NCI-H1417 treated with DMSO at 0.1 percent for 48 hours (cell line): Measurements from ENCODE around the gene SLC4A5.
A peak's percentile ranks its signal among the peaks of the same experiment; 100 is the strongest.
"Not testable (repeated sequence)": the region's sequence is repeated elsewhere in the genome, so short reads cannot be mapped to it uniquely, and the experiment has no call there.

Experiments used
- DNase-seq: peaks from one replicate; lab custom pipeline; 2025; lab: John Stamatoyannopoulos, UW

The SLC4A5 gene

DNA sequence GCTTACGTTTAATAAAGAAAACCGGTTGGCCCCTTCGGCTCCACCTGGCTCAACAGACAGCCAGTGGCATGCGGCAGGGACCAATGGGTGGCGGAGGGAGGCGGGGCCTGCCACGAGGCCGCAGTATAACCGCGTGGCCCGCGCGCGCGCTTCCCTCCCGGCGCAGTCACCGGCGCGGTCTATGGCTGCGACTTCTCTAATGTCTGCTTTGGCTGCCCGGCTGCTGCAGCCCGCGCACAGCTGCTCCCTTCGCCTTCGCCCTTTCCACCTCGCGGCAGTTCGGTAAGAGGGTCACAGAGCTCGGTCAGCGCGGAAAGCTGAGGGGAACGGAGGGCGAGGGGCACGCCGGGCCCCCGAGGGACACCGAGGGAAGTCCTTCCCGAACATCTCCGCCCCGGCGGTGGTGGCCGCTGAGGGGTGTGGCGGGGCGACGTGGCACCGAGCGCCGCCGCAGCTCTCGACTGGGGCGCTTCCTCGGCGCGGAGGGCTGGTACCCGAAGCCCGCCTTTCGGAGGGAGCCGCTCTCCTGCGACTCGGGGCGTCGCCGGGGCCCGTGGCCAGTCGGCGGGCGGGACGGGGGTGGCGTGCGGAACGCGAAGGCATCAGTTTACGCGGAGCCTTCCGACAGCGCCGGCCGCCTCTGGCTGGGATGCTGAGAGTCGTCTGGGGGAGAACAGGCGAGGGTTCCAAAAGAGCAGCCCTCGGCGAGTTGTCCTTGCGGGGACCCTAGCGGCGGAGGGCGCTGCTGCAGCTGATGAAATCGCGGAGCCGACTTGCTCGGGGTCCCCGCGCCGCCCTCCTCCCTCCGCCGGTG is 144.5 kb downstream of the SLC4A5 start, which contains the start of gene MTHFD2:
MTHFD2 (plus strand) TSS at position 155 of the 814 bp plus-strand sequence; CDS start at position 182, 27 bp downstream.
- DNase-seq, result peak; percentile 96

DNA sequence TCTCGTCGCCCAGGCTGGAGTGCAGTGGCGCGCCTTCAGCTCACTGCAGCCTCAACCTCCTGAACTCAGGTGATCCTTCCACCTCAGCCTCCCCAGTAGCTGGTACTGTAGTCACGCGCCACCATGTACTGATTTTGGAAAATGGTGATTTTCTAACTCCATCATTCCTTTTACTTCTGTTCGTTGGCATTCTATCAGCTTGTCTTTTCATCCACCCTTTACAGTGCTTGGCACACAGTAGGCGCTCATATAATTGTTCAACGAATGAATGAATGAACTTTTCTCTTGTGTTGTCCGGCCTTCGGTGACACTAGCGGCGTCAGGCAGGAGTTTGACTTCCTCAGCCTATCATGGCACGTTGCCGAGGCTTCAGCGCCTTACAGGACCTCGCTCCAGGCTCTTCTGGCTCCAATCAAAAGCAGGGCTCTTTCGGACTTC is 145.2 kb downstream of the SLC4A5 start:
- DNase-seq, result no peak

DNA sequence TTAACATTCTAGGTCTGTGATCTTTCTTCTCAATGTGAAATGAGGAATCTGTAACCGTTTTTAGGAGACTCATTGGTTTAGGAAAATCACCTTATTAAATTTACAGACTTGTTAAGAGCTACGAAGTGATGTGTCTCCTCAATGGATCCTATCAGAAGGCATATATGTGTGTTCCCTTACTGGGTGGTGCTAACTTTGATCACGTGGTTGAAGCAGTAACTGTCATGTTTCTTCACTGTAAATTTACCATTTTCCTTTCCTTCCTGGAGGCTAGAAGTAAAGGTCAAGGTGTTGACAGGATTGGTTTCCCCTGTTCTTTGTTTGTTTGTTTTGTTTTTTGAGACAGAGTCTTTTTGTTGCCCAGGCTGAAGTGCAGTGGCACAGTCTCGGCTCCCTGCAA is 146.2 kb downstream of the SLC4A5 start:
- DNase-seq, result no peak

DNA sequence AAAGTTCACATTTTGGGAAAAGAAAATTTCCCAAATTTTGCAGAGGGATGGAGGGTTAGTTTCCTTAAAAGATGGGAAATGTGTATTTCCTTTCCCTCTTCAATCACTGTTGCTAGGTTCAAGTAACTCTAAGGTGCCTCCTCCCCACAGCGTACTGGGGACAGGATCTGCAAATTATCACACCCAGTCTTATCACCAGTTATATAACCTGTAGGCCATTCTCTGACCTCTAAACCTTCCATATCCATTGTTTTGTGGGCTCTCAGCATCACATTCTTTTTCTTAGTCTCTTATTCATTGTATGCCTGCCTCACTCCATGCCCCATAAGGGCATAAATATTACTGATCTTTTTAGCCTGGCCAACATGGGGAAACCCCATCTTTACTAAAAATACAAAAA is 148.4 kb downstream of the SLC4A5 start:
- no peak for DNase-seq

DNA sequence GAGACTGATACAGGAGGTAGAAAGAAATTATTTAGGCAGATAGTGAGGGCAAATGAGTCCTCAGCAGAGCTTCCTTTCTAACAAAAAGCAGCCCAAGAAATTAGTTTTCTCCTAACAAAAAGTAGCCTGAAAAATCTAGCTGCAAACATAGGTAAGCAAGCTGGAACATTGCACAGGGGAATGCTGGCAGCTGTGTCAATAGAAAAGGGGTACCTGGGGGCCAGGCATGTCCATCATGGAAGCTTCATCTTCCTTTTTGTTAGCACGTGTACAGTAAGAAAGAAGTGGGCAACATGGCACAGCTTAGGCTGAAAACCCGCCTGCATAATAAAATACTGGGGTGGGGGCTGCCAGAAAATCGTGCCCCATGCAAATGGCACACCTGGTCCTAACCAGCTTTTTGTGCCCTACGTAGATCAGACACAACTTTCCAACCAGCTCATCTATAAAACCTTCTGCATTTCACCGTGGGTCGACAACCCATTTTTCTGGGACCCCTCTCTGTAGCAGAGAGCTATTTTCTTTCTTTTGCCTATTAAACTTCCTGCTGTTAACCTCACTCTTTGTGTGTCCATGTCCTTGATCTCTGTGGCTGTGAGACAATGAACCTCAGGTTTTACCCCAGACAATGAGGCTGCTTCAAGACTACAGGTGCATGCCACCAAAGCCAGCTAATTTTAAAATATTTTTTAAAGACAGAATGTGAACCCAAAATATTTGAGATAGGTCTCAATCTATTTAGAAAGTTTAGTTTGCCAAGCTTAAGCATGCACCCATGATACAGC is 151.4 kb downstream of the SLC4A5 start:
- DNase-seq, result no peak

DNA sequence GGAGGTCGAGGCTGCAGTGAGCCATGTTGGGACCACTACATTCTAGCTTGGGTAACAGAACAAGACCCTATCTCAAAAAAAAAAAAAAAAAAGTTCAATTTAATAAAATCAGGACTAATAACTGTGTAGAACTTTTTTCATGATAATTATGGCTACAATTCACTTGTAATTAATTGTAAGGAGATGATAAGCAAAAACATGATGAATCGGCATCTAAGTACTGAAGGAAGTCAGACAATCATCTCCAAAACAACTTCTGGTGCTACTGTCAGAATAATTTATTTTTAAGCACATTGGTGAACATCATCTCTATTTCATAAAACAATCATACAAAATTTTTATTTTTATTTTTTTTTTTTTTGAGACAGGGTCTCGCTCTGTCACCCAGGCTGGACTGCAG is 154.5 kb downstream of the SLC4A5 start:
- DNase-seq, result no peak

DNA sequence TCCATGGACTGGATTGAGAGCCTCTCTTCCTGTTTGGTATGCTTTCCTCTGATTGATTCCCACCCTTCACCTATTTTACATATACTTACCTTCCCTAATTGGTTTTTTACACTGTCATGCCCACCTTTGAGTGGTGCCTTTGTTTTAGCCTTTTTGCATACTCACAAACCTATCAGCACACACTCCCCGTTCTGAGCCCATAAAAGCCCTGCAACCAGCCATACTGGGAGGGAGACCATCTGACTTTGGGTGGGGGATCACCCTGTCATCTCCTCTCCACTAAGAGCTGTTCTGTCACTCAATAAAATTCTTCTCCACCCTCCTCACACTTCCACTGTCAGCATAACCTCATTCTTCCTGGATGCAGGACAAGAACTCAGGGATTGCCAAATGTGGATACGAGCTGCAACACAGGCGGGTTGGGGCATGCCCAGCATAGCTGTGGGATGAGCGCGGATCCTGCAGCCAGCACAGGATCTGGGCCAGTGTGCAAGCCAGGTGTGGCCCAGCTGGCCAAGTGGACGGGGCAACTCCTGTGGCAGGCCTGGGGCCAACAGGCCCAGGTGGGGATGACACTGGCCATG is 155.1 kb downstream of the SLC4A5 start:
- no peak for DNase-seq

DNA sequence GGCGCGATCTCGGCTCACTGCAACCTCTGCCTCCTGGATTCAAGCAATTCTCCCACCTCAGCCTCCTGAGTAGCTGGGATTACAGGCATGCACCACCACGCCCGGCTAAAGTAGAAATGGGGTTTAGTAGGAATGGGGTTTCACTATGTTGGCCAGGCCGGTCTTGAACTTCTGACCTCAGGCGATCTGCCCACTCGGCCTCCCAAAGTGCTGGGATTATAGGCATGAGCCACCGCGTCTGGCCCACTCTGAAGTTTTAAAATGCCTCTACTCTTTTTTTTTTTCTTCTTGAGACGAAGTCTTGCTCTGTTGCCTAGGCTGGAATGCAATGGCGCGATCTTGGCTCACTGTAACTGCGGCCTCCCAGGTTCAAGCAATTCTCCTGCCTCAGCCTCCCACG is 156.5 kb downstream of the SLC4A5 start:
- DNase-seq, result not testable (repeated sequence)

DNA sequence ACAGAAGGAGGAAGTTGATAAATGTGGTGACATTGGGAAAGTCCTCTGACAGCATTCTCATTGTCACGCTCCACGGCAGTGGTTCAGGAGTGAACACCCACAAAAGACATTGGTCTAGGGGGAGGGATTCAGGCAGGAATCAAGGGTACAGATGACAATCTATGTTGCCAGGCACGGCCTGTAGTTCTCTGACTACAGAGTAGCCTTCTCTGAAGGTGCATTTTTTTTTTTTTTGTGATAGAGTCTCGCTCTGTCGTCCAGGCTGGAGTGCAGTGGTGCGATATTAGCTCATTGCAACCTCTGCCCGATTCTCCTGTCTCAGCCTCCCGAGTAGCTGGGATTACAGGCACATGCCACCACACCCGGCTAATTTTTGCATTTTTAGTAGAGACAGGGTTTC is 157.2 kb downstream of the SLC4A5 start:
- DNase-seq, result no peak

DNA sequence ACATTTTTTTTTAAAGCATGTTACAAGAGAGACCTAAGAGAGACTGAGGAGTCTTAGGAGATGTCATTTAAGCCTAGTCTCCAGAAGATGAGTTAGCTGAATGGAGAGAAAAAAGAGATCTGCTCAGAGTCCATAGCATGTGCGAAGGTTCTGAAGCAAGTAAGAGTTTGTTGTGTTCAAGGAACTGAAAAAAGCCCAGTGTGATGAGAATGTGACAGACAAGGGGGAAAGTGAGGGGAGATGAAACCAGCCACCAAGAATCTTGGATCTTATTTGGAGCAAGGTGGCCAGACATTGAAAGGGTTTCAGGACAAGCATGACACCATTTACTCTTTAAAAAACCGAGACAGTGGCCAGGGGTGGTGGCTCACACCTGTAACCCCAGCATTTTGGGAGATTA is 159.3 kb downstream of the SLC4A5 start:
- no peak for DNase-seq

DNA sequence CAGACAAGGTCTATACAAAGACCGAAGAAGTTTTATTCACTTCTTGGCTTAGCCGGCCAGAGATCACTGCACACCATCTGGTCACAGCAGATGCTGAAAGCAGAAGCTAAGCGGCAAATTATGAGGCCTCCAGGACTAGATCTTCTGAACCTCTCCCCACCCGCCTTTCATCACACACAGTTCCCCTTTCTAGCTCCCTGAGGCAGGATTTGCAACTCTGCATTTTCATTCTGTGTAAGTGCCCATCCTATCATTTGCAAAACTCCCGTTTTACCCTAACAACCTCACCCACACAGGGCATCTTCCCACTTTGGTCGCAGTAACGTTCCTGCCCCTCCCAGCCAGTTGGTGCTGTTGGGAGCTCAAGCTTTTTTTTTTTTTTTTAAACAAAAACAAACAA is 161.5 kb downstream of the SLC4A5 start:
- DNase-seq, result no peak

DNA sequence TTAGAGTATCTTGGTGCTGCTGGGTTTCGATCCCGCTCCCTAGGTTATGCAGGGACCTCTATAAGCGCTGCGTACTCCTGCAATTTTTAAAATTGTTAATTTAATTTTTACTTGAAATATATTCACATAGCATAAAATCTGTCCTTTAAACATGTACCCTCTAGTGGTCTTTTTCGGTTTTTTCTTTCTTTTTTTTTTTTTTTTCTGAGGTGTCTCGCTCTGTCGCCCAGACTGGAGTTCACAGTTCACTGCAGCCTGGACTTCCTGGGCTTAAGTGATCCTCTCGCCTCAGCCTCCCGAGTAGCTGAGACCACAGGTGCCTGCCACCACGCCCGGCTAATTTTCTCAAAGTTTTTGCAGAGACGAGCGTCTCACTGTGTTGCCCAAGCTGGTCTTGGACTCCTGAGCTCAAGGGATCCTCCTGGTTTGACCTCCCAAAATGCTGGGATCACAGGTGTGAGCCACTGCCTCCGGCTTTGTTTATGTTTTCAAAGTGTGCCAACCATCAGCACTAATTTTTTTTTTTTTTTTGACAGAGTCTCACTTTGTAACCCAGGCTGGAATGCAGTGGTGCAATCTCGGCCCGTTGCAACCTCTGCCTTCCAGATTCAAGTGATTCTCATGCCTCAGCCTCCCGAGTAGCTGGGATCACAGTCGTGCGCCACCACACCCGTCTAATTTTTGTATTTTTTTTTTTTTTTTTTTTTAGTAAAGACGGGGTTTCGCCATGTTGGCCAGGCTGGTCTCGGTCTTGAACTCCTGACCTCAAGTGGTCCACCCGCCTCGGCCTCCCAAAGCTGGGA is 164.0 kb downstream of the SLC4A5 start:
- no peak for DNase-seq

DNA sequence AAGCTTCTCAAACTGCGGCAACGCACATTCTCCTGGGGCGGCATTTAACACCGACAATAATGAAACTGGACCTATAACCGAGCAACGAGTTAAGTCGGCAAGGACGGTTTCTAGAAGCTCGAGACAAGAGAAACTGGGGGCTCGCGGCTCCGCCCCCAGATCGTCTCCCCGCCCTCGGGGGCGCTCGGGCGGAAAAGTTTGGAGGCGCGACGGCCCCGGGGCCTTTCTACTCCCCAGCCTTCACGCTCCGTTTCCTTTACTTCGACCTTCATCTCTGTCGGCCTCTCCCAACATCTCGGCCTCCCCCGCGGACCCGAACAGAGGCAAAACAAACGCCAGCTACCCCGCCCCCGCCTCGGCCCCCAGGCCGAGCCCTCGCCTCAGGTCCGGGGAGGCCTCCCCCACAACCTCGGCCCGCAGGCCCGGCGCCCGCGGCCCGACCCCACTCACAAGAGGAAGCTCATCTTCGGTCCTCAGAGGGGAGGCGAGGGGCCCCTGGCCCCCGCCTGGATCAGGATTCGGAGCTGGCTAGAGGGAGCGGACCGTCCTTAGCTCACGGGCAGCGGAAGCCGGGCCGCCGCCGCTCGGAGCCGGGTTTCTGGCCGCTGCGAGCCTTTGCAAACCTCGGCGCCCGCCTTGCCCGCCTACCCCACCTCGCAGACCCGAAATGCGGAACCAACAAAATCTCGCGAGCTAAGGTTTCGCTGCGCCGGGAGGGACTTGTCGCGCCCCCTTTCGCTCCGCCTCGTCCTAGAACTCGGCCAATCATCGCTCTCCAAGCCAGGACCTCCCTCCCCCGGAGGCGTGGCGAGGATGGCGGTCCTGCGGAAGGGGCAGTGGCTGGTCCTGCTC is 164.8 kb downstream of the SLC4A5 start, which contains the start of gene MOB1A:
MOB1A (minus strand) TSS at position 669 of the 852 bp plus-strand sequence; CDS start at position 464, 205 bp downstream.
- DNase-seq, result peak; percentile 98

DNA sequence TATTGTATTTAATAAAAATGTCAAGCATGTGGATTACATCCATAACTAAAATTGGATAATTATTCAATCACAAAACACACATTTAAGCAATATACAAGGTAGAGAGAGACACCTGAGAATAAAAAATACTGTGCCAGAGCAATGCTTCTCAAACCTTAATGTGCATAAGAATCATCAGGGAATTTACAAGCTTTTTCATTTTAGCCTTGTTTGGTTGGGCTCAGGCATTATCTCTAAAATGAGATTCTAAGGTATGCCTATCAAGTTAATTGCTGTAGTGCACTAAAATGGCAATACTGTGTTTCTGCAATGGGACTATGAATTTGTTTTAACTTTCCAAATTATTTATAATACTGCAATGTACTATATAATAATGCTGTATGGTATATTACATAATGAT is 165.5 kb downstream of the SLC4A5 start:
- DNase-seq, result no peak

DNA sequence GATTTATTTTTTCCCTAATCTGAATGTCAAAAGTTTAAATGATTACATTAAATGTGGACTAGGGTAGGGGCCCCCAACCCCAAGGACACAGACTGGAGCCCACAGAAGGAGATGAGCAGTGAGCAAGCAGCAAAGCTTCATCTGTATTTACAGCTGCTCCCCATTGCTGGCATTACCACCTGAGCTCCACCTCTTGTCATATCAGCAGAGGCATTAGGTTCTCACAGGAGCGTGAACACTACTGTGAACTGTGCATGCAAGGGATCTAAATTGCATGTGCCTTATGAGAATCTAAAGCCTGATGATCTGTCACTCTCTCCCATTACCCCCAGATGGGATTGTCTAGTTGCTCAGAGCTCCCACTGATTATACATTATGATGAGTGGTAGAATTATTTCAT is 168.3 kb downstream of the SLC4A5 start:
- DNase-seq, result no peak

DNA sequence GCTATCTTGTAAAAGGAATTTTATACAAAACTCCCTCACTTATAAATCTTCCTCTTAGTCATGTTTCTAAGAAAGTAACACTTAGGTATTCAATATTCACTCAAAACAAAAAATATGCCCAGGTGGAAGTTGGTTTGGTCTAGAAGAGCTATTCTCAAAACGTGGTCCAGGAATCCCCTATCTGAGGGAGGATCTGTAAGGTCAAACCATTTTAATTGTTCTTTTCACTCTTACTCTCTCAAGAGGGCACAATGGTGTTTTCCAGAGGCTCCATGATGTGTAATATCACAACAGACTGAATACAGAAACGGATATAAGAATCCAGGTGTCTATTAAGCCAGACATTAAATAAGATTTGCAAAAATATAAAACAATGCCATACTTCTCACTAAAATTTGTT is 174.5 kb downstream of the SLC4A5 start:
- DNase-seq, result no peak
